Astrocyte of the spinal cord (primary cell): ENCODE results near the gene PRUNE1.

Experiments
- DNase-seq: peaks from one replicate; pipeline ENCODE4 v3.0.0; 2011; ENCODE audit warnings: low read depth, low spot score
- H3K4me3 ChIP-seq: 2 replicates; pipeline ENCODE4 v1.5.1; 2011; ENCODE audit warnings: low read depth, mild to moderate bottlenecking, low read length, moderate library complexity
- in situ Hi-C: cut with HindIII; loops from 2 replicates; pipeline ENCODE4 v1.10.0; 2017; ENCODE audit warnings: low sequenced_read_pairs
- TF ChIP-seq, protein P1 (sequence below): IDR thresholded peaks from 2 replicates; pipeline ENCODE4 v1.5.1; 2012; ENCODE audit warnings: low read depth, mild to moderate bottlenecking, low read length, inconsistent platforms

The PRUNE1 gene

DNA sequence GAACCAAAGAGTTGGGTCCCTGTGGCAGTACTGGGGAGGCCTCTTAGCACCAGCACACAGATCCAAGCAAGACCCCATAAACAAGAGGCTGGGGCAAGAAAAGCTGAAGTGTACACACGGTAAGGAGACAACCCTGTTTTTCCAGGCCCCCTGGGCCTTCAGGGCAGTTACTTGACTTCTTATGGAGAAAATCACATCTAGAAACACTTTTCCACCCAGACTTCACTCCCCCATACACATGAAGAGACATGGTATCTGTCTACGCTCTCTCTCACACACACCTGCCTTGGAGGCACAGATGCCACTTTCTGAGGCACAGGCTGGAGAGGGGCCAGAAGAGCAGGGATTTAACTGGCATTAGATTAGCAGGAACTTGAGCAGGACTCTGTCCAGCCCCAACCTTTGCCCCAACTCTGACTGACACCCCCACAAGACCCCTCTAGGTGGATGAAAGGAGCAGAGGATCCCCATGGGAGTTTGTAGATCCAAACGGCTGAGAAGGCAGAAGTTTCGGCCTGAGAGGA lies 35.8 kb upstream of the PRUNE1 start:
- TF ChIP-seq, protein P1, sequence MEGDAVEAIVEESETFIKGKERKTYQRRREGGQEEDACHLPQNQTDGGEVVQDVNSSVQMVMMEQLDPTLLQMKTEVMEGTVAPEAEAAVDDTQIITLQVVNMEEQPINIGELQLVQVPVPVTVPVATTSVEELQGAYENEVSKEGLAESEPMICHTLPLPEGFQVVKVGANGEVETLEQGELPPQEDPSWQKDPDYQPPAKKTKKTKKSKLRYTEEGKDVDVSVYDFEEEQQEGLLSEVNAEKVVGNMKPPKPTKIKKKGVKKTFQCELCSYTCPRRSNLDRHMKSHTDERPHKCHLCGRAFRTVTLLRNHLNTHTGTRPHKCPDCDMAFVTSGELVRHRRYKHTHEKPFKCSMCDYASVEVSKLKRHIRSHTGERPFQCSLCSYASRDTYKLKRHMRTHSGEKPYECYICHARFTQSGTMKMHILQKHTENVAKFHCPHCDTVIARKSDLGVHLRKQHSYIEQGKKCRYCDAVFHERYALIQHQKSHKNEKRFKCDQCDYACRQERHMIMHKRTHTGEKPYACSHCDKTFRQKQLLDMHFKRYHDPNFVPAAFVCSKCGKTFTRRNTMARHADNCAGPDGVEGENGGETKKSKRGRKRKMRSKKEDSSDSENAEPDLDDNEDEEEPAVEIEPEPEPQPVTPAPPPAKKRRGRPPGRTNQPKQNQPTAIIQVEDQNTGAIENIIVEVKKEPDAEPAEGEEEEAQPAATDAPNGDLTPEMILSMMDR: no peak
- H3K4me3 ChIP-seq: no peak overlapping the region
- no peak for DNase-seq
- in situ Hi-C loops: no loop called here

DNA sequence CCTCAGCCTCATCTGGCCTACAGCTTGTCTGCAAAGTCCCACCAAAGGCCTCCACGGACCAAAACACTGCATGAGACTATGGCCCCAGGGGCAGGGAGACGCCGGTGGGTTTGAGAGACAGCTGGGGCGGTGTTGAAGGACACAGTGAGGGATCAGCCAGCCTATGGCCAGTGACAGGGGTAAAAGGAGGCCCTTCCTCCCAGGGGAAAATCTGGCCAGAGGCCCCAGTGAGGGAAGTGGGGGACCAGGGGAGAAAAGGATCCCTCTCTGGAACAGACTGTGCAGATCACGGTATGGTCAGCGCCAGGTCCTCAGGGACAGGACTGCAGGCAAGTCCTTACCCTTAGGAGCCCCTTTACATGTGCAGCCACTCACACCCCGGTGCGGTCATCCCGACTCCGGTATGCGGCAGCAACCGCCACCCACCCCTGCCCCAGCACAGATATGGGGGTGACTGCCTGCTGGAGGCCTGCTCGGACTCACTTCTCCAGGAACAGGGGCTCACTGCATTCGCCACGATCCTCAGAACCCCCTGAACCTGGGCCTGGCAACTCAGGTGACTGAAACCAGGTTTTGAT lies 34.9 kb upstream of the PRUNE1 start:
- TF ChIP-seq, protein P1: no peak
- in situ Hi-C loops: no loop called here
- peak overlapping the region; percentile 74 for H3K4me3 ChIP-seq
- no peak for DNase-seq

DNA sequence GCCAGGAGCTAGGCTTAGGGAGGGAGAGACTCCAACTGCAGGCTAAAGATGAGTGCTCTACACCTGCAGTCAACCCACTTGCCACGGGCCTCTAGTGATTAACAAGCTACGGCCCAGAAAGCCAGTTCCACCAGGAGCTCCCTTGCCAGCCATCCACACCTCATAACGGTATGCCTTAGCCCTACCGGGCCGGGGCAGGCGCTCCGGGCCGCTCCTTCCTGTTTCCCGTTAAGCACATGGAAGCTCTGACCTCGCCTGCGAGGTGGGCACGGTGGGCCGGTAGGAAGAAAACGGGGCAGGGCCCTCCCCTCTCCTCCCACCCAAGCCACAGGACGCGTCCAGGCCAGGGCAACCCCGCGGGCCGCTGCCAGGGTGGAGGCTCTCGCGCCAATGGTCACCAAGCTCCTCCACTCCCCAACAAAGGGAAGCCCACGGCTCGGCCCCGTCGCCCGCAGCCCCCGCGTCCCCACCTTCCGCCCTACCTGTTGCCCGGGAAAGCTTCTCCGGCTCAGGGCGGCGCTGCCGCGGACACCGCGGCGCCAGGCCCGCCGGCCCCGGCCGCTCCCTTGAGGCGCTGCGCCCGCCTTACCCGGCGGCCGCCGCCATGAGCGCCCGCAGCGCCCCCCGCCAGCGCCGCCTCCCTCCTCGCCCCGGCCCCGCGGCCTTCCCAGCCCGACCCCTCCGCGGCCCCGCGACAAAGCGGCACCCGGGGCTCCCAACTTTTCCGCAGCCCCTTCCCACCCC lies 34.2 kb upstream of the PRUNE1 start:
- in situ Hi-C loops: no loop called here
- TF ChIP-seq, protein P1: no peak
- DNase-seq: no peak
- peak overlapping the region; percentile 74 for H3K4me3 ChIP-seq

DNA sequence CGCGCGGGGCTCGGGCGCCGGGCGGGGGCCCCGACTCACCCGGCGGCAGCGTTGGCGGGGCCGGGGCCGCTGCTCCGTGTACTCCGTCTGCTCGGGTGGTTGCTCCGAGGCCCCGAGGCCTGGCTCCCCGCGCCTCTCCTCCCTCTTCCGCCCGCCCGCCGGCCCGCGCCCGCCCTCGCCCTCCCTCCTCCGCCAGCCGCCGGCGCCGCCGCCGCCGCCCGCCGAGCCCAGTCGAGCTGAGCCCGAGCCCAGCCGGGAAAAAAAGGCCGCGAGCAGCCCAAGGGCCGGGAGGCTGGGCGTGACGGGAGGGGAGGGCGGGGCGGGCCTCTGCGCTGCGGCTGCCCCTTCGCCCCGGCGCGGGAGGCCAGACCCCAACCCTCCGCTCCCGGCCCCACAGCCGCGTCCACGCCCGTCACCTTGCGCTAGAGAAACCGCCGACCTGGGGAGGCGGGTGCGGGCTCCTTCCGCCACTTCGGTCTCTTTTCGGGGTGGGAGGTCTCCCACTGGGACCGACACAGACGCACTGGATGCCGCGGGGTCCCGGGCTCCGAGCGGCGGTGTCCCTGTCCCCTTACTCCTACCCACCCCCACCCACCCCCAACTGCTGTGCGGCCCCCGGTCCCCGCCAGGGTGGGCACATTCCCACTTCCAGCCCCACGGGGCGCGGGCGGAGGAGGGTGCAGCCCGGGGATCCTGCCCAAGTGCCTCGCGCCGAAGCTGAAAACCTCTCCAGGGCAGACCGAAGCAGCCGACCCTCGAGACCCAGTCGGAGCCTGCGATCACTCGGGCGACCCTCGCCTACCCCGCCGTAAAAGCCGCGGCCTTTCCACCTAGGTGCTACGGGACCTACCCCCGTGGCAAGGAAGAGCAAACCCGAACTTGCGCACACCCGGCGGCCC lies 33.4 kb upstream of the PRUNE1 start, which contains the start of gene CERS2:
Gene CERS2 (minus strand): TSS at position 256 of the 899 bp plus-strand sequence. CDS start 5,745 bp downstream, outside the sequence.
- in situ Hi-C loops: no loop called here
- DNase-seq: peak; percentile 80
- peak within 1 kb of the TSS; percentile 74 for H3K4me3 ChIP-seq
- TF ChIP-seq, protein P1: no peak

DNA sequence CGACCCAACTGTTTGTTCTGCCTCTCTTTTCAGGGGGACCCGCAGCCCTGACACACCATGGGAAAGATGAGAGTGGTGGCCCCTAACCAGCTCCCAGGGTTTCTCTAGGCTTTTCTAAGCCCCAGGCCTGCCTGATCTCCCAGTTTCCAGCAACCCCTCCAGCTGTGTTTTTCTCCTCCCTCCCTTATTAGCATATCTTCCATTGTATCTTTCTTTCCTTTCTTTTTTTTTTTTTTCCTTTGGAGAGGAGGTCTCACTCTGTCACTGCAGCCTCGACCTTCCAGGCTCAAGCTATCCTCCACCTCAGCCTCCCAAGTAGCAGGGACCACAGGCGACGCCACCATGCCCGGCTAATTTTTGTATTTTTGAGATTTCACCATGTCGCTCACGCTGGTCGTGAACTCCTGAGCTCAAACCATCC lies 31.8 kb upstream of the PRUNE1 start:
- H3K4me3 ChIP-seq: no peak overlapping the region
- DNase-seq: no peak
- TF ChIP-seq, protein P1: no peak
- in situ Hi-C loops: no loop called here

DNA sequence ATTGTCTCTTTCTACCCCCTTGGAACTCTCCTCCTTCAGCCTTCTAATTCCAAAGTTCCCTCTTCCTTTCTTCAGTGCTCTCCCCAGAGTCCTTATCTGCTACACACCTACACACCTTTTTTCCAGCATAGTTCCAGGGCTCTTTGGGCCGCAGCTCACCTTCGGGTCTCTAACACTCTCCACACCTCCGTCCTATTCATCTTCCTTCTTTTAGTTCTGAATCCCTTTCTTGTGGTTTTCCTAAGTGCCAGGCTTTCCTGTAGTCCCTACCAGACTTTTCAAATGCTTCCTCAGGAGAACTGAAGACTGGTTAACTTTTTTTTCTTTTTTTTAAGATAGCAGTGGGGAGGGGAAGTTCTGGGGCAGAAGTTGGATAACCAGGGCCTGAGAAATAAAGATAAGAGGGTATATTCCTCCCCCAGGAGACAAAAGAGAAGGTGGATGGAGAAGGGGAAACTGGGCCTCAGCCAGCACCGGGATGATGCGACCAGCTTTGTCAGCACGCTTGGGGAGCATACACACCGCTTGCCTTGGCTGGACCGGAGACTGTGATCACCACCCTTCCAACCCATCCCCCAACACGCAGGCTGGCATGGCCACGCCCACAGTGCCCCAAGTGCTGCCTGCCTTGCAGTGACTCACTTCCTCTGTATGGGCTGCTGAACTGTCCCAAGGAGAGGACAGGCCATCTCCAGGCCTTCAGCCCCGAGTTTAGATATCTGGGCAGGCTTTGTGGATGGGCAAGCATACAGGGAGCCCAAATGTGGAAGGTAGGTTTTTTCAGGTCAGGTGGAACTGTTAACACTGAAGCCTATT lies 31.2 kb upstream of the PRUNE1 start:
- DNase-seq: no peak
- in situ Hi-C loops: no loop called here
- no peak overlapping the region for H3K4me3 ChIP-seq
- TF ChIP-seq, protein P1: no peak
